Suppressor macrophage treated with lipopolysaccharide for 1 hour (primary cell): Measurements from ENCODE around the gene CDC42EP3.

Experiments used
- DNase-seq, 3 donors: peaks; one replicate each; pipeline ENCODE4 v3.0.0-alpha.2; 2020 to 2022

Gene CDC42EP3

DNA sequence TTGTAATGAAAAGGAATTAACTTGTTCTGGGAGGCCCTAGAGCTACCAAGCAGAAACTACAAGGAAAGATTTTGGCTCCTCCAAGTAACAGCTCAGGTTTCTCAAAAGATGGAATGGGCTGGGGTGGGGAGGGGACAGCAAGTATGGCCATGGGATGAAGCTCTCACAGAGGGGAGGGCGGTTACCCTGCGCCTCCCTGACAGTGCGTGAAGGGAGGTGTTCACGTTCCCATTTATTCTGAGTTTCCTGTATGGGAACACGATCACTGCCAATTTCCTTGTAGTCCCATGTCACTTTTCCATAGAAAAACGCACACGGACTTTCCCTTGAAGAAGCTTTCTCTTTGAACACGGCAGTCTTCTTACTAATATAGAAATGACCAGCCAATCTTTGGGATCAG is 17.0 kb downstream of the CDC42EP3 start:
- DNase-seq: no peak

- DNase-seq: peak; percentile 88 to 92 (median 92)
These were observed 17.6 kb downstream of the CDC42EP3 start for GRCh38 chr2:37653805-37654378.

- DNase-seq: peak in 1 of 3 donors; percentile 54
These were observed 18.3 kb downstream of the CDC42EP3 start for GRCh38 chr2:37653093-37653492.

DNA sequence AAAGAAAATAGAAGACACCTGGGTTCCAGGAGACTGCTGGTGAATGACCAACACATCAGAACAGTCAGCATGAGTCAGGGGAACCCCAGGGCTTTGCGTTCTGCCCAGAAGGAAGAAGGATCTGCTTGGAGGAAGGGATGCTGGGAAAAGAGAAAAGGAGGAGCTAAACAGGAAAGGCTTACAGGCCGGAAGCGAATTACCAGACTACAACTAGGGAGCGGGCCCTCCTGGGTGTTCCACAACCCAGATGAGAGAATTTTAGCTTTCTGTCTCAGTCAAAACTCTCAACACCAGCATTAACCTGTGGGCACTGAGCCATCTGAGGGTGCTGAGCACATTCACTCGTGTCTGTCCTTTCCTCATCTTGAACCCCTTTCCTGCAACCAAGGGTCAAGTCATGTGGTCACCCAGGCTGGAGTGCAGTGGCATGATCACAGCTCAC is 19.2 kb downstream of the CDC42EP3 start:
- peak; percentile 59 to 79 (median 70) for DNase-seq

GRCh38 chr2:37650548-37651093 is 20.8 kb downstream of the CDC42EP3 start:
- DNase-seq: no peak

DNA sequence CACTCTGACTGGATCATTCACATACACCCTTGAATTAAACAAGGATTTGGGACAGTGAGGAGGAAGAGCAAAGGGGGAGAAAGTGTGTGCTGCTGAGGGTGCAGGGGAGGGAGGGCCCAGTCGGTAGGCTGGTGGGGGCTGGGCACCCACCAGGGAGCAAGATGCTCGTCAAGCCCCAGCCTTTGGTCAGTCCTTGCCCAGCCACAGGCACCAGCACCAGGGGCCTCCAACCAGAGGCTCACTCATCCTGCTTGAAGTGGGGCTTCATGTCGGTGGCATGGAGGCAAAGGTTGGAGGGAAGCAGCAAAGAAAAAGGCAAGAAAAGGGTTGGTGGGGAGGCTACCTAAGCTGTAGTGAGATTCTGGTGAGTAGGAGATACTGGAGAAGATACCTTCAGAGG is 21.9 kb downstream of the CDC42EP3 start:
- no peak for DNase-seq

DNA sequence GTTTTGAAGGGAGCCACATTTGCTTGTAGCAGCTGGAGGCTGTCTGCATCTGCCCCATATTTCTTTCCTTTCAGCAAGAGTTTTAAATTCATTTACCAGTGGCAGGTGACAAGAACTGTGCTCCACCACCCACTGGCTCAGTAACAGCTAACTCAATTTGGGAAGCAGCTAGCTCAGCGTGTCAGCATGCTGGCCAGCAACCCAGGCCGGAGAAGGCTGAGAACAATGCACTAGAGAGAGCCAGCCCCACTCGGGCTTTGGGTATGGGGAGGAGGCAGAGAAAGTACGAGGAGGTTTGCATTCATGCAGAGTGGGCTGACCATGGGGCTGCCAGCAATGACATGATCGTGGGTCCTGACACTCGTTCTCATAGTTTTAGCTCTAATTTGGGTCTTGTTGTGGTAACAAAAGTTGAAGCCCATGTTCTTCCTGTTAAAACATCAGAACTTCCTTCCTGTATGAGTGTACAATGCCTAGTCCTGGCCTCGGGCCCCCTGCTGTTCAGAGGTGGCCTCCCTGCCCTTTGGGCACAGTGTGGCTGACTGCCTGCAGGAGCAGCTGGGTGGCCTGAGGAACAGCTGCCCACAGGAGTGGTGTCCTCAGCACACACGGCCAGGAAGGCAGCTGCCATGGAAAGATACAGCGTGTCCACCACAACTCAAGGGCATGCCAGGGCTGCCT is 23.0 kb downstream of the CDC42EP3 start:
- peak; percentile 77 to 79 (median 78) for DNase-seq

DNA sequence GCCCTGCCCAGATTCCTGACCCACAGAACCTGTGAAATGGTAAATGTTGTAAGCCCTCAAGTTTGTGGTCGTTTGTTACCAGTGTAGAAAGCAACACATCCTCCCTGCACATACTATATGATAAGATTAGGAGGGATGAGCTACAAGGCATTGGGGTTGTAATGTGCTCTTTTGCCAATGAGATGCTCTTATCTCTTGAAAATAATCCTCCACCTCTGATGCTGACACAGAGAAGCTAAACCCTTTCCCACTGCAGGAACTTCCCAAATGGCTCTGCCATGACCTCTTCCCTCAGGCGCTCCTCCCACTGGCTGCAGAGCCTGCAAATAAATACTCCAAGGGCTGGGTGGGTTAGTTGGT is 23.5 kb downstream of the CDC42EP3 start:
- DNase-seq: peak in 1 of 3 donors; percentile 32

DNA sequence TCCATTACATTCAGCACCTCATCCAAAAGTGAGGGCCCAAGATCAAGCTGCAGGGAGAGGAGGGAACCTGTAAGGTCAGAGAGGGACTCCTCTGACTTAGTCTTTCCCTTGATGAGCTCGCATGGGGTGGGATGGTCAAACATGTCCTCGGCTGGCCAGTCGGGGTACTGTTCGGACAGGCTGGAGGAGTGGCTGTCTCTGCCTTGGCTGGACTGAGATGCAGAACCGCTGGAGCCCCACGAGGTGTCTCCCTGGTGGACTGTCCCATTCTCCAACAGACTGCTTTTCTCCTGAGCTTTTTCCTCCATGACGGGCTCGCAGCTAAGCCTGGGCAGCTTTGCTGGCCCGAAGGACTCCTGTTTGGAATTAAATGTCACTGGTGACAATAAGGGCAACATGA is 25.6 kb downstream of the CDC42EP3 start:
- no peak for DNase-seq

DNA sequence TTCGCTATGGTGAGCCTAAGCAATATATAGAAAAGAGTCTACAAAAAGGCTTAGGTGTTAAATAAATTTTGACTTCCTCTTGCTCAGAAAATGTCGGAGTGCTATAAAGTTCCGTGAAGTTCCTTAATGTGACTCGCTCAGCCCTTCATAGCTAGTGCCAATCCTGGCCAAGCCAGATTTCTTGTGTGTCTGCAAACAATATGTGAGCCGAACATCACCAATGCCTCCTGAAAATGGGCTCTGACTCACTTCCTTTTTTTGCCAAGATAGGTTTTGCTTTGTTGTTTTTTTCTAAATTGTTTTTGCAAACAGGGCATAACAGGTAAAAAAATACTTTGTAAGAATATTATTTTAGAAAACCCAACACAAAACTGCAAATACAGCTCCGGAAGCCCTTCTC is 26.1 kb downstream of the CDC42EP3 start:
- DNase-seq: peak; percentile 59 to 79 (median 74)

DNA sequence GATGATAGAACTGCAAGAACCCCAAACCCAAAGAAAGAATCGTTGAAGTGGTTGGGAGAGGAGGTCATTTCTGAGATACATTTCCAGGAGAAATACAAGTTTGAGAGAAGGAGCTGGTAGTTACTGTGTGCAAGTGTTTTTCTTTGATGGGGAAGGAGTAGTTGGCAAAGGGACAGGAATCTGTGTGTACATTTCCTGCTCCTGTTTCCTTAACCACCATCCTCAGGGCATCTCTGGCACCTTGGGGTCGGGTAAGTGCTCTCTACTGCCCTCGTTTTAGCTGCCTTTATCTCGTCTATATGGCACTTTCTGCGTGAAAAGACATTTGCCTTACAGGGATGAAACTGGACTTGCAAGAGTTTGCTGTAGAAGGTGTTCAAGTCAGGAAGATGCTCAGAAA is 27.3 kb downstream of the CDC42EP3 start:
- DNase-seq: no peak

GRCh38 chr2:37643730-37644078 is 27.7 kb downstream of the CDC42EP3 start:
- DNase-seq: no peak

DNA sequence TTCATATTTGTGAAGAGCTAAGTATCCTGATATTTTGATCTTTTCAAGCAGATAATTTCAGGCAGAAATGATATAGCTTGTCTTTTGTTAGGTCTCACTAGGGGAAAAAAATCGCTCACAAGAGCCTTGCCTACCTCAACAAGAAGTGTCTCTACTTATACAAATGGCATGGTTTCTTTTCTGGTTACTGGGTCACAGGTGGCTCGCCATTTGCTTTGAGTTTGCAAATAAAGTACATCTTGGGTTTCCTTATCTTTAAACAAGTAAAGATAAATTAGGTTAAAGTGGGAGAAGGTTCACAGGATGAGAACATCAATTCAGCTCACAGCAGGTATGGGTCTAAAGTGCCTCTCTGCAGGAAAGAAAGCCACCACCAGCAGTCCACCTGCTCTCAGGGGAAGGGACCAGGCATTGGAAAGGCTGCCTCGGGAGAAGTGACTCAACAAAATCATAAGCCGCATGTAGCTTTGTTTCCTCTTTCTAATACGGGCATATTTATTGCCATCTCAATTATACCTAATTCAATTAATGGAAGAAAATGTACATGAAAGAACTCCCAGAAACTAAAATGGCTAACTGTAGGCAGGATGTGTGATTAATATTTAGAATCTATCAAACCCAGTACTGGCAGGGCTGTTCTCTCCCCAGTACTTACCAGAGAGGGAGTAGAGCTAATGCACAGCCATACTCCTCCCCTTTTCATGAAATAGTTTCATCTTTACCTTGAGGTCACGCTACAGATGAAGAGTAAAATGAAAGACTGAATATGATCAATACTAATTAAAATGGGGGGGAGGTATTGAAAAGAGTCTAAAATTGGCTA is 28.3 kb downstream of the CDC42EP3 start:
- DNase-seq: no peak

DNA sequence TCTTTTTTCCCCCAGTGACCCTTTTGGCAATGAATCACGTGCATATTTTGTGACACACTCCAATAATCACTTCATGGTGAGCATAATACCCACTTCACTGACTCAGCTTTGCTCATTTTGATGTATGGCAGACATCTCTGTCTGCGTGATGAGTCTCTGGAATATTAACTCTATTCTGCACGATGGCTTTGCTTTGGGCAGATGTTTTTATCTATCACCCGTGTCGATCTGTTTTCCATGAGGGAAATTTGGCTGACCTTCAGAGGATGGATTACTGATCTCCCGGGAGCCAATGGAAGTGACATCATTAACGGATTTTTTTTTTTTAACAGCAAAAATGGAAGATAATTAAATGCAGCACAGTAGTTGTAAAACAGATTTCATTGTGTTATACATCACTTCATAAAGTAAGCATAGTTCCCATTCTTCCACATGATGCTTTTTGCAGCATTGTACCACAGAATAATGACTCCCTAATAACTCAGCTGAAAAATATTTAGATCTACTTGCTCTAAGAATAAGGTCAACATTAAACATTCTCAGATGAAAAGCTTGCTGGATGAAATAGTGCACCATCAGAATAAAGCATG is 29.8 kb downstream of the CDC42EP3 start:
- no peak for DNase-seq

DNA sequence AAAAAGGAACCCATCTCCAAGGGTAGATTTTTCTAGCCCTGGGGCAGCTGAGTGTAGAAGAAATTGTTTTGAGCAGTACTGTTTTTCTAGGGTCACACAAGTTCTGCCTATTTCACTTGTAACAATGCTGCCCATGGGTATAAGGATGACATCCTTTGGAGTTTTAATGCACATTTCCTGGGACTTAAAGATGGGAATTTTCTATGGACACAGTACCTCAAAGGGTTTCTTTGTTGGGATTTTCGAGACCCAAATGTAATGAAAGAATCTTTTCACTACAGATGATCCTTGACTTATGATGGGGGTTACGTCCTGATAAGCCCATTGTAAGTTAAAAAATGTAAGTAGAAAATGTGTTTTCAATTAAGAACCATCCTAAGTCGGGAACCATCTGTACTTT is 31.8 kb downstream of the CDC42EP3 start:
- no peak for DNase-seq

GRCh38 chr2:37638973-37639372 is 32.5 kb downstream of the CDC42EP3 start:
- DNase-seq: no peak

- DNase-seq: no peak
These were observed 33.5 kb downstream of the CDC42EP3 start for GRCh38 chr2:37637985-37638384.

- peak in 2 of 3 donors; percentile 38 to 61 for DNase-seq
These were observed 34.1 kb downstream of the CDC42EP3 start for GRCh38 chr2:37637190-37637860.

DNA sequence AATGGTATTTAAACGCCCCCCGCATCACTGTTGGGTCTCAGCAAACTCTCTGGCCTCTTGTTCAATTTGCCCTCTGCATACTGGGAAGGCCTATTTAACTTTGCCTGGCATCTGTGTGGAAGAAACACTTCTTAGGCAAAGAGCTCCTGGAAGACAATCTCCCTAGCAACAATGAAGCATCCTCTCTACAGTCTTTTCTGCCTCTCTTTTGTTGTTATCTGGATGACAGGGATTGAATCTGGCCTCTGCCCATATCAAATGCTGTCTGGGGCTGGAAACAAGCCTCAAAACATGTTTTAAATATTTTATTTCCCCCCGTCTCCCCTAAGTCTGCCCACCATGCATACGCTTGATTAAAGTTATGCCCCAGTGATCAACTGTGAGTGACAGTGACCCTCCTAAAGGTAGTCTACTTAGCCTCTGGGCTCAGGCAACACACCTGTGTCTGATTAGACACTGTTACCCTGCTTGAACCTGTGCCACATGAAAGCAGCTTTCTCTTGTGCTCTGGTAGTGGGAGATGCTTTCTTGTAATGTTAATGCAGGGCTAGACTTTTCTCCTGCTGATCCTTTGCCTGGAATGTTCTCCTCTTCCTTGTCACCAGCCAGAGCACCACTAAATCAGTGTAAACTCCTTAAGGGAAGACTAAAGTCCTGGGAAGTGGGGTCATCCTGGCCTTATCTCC is 34.9 kb downstream of the CDC42EP3 start:
- no peak for DNase-seq

DNA sequence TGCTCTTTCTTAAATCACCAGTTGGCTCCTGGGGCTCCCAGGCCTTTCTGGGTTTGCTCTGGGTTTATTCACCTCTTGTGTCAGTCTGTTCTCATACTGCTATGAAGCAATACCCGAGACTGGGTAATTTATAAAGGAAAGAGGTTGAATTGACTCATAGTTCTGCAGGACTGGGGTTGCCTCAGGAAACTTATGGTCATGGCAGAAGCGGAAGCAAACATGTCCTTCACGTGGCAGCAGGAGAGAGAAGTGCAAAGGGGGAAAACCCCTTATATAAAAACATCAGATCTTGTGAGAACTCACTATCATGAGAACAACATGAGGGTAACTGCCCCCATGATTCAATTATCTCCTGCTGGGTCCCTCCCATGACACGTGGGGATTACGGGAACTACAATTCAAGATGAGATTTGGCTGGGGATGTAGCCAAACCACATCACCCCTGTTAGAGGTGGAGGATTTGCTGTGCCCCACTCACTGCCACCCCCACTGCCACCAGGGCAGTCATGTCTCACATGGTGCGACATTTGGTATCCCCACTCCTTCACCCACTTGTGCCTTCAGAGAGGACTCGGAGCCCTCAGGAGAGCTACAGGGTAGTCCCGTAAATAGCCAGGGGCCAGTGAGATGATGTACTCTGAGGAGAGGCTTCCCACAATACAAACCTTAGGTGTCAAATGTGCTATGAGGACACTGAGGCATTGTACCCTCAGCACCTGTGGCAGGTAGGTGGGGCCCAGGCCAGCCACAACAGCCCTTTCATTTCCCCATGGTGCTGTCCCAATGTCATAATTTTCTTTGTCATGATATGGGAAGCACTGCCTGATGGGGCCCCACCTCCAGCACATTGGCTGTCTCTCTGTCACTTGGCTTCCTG is 35.7 kb downstream of the CDC42EP3 start:
- peak; percentile 92 to 99 (median 97) for DNase-seq

DNA sequence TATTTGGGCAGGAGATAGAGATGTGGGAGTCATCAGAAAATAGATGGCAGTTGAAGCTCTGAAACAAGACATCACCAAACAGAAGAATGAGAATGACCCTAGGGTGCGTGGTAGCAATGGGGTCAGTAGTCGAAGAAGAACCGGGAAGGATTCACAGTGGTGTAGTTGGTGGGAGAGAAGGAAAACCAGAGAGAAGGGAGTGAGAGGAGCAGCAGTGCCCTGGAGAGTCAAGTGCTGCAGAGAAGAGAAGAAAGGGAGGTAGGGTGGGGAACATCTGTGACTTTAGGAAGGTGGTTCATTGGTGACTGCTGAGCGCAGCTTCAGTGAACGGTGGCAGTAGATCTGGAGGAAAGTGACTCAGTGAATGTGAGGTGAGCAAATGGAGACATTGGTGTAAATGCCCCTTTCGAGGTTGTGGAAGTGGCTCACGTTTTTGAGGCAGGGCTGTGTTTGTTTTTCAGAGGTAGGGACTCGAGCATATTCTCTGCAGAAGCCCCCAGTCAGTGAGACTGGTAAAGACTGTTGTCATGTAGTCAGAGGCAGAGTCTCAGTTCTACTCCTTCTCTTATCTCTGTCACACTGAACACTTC is 36.4 kb downstream of the CDC42EP3 start:
- no peak for DNase-seq
